HepG2 (cell line): ENCODE results near the gene KLHDC4. TPM values are rescaled to one million over a fixed set of nuclear protein-coding genes. Genes with fewer than 3 reads are reported as not detected.

Experiments used
- ATAC-seq: fragments of 200-7000 bp; cut with Tn5 transposase; 3 replicates; pipeline ENCODE4 v1.9.1; 2020; ENCODE audit warnings: mild to moderate bottlenecking, moderate library complexity
- BruUV-seq: library from RNA; stranded (reverse); fragments of 400-500 nt; replicated peaks from 2 replicates; lab custom pipeline; 2021; lab: Mats Ljungman, UMichigan
- CTCF ChIA-PET: fragments of 300-600 bp; formaldehyde crosslinking; extraction: SDS; loops from one replicate; lab custom pipeline; 2021; ENCODE audit warnings: low total read pairs, inconsistent platforms, low intra/inter-chr PET ratio; lab: Yijun Ruan, JAX
- POLR2A ChIA-PET: fragments of 350-600 bp; sonication (Branson Sonifier 250); formaldehyde crosslinking; loops from one replicate; lab custom pipeline; 2020; ENCODE audit warnings: antibody characterized with exemption, inconsistent platforms; lab: Yijun Ruan, JAX
- DNase-seq: peaks from one replicate; pipeline ENCODE4 v3.0.0-alpha.2; 2015; ENCODE audit warnings: low spot score
- FAIRE-seq: peaks from 3 replicates; lab custom pipeline; 2011; peaks lifted over from hg19 to GRCh38; lab: Jason Lieb, UNC
- H2AFZ ChIP-seq: one replicate; pipeline ENCODE4 v1.6.1; 2011; ENCODE audit warnings: low read length, inconsistent platforms
- H3K27ac ChIP-seq: fragments of 300-600 bp; 3 replicates; pipeline ENCODE4 v1.8.0; 2011; ENCODE audit warnings: mixed run types, mild to moderate bottlenecking, mixed read lengths, low read length, inconsistent platforms; ENCODE audit not compliant: insufficient read depth; ENCODE audit errors: extremely low read length
- H3K27me3 ChIP-seq, 2 experiments: fragments of 200-600 bp in 1 of 2; 2 replicates in 1 of 2; 3 replicates in 1 of 2; pipeline versions ENCODE4 v1.6.0 to v1.8.0; 2011; ENCODE audit warnings: low read length in 2 of 2, mild to moderate bottlenecking in 2 of 2, moderate library complexity in 2 of 2, inconsistent platforms in 1 of 2; ENCODE audit not compliant: insufficient read depth in 2 of 2, control insufficient read depth in 1 of 2
- H3K36me3 ChIP-seq, 2 experiments: fragments of 200-600 bp in 1 of 2; replicated peaks in 1 of 2; 2 replicates in 1 of 2; 3 replicates in 1 of 2; pipeline versions ENCODE4 v1.5.1 to v1.8.0; 2011; ENCODE audit warnings: low read length in 2 of 2, inconsistent platforms in 1 of 2; ENCODE audit not compliant: insufficient read depth in 2 of 2, control insufficient read depth in 1 of 2
- H3K4me1 ChIP-seq: 2 replicates; pipeline ENCODE4 v1.5.1; 2012; ENCODE audit warnings: low read length, inconsistent platforms; ENCODE audit not compliant: insufficient read depth
- H3K4me2 ChIP-seq: 2 replicates; pipeline ENCODE4 v1.6.0; 2011; ENCODE audit warnings: low read depth, low read length, inconsistent platforms
- H3K4me3 ChIP-seq, 3 experiments: fragments of 200-600 bp in 1 of 3; sonication (generic), shearing (Covaris generic) in 1 of 3; replicated peaks in 1 of 3; 2 replicates each; pipeline ENCODE4 v1.5.1; 2011 to 2016; ENCODE audit warnings: low read length in 3 of 3, inconsistent platforms in 2 of 3, low read depth in 2 of 3, mild to moderate bottlenecking in 2 of 3, control low read depth in 1 of 3, mixed read lengths in 1 of 3; ENCODE audit not compliant: insufficient read depth in 1 of 3
- H3K79me2 ChIP-seq: one replicate; pipeline ENCODE4 v1.6.1; 2011; ENCODE audit warnings: low read length, inconsistent platforms; ENCODE audit not compliant: insufficient read depth
- H3K9ac ChIP-seq: 2 replicates; pipeline ENCODE4 v1.6.0; 2011; ENCODE audit warnings: mild to moderate bottlenecking, low read depth, low read length, inconsistent platforms; ENCODE audit not compliant: insufficient read depth
- H3K9me3 ChIP-seq: 2 replicates; pipeline ENCODE4 v1.5.1; 2012; ENCODE audit warnings: mild to moderate bottlenecking, low read length
- H4K20me1 ChIP-seq: 2 replicates; pipeline ENCODE4 v1.6.0; 2011; ENCODE audit warnings: inconsistent platforms, mild to moderate bottlenecking, low read length, moderate library complexity; ENCODE audit not compliant: insufficient read depth
- AGO1 ChIP-seq: fragments of 200-400 bp; formaldehyde crosslinking; IDR thresholded peaks from 2 replicates; pipeline ENCODE4 v1.6.1; 2017; ENCODE audit warnings: mild to moderate bottlenecking, low read depth, low read length, moderate library complexity; ENCODE audit not compliant: poor library complexity, severe bottlenecking
- ATF1 ChIP-seq: IDR thresholded peaks from 2 replicates; pipeline ENCODE4 v1.6.1; 2016; ENCODE audit warnings: mild to moderate bottlenecking, control low read depth
- ATRX ChIP-seq: sonication (generic); formaldehyde crosslinking; IDR thresholded peaks from 2 replicates; pipeline ENCODE4 v1.4.0; 2020; ENCODE audit warnings: missing genetic modification reagents, borderline replicate concordance
- ERF ChIP-seq: IDR thresholded peaks from 2 replicates; pipeline ENCODE4 v1.6.1; 2018; ENCODE audit warnings: missing biosample characterization, missing genetic modification reagents
- FOXA1 ChIP-seq, 2 experiments: fragments of 450-650 bp in 1 of 2; sonication (generic) in 1 of 2; formaldehyde crosslinking in 1 of 2; IDR thresholded peaks; 2 replicates each; pipeline versions ENCODE4 v1.4.0 to v1.6.1; 2016 to 2020; ENCODE audit warnings: missing genetic modification reagents in 1 of 2
- HNRNPLL ChIP-seq: fragments of 200-400 bp; formaldehyde crosslinking; IDR thresholded peaks from 2 replicates; pipeline ENCODE4 v1.6.1; 2017; ENCODE audit warnings: mild to moderate bottlenecking, low read depth, low read length; ENCODE audit not compliant: poor library complexity, severe bottlenecking
- ISL2 ChIP-seq: sonication (generic); formaldehyde crosslinking; IDR thresholded peaks from 2 replicates; pipeline ENCODE4 v1.5.0; 2020; ENCODE audit warnings: missing genetic modification reagents
- KDM3A ChIP-seq: IDR thresholded peaks from 2 replicates; pipeline ENCODE4 v1.6.1; 2018; ENCODE audit warnings: low read depth, missing compliant biosample characterization
- LCORL ChIP-seq, 2 experiments: fragments of 450-650 bp in 1 of 2; sonication (generic) in 1 of 2; formaldehyde crosslinking in 1 of 2; IDR thresholded peaks; 2 replicates each; pipeline versions ENCODE4 v1.5.0 to v1.6.1; 2017 to 2020; ENCODE audit warnings: antibody characterized with exemption in 1 of 2, missing genetic modification reagents in 1 of 2
- MAFF ChIP-seq: IDR thresholded peaks from 2 replicates; pipeline ENCODE4 v1.6.1; 2011; ENCODE audit warnings: low read depth, low read length, improper control_type of control experiment
- MAFG ChIP-seq: sonication (generic); formaldehyde crosslinking; IDR thresholded peaks from 2 replicates; pipeline ENCODE4 v1.5.1; 2020; ENCODE audit warnings: mild to moderate bottlenecking, missing genetic modification reagents
- MEIS1 ChIP-seq: sonication (generic); formaldehyde crosslinking; IDR thresholded peaks from 2 replicates; pipeline ENCODE4 v1.9.0; 2021; ENCODE audit warnings: mild to moderate bottlenecking, missing genetic modification reagents, moderate library complexity, borderline replicate concordance
- NPAS2 ChIP-seq: sonication (generic); formaldehyde crosslinking; IDR thresholded peaks from 2 replicates; pipeline ENCODE4 v1.8.0; 2022; ENCODE audit warnings: mild to moderate bottlenecking, missing genetic modification reagents, borderline replicate concordance
- PTBP1 ChIP-seq: fragments of 200-400 bp; formaldehyde crosslinking; IDR thresholded peaks from 2 replicates; pipeline ENCODE4 v1.6.1; 2018; ENCODE audit warnings: low read length, low read depth; ENCODE audit not compliant: poor library complexity, severe bottlenecking
- RBM22 ChIP-seq: fragments of 200-400 bp; formaldehyde crosslinking; optimal IDR thresholded peaks from 2 replicates; pipeline ENCODE3; 2017; ENCODE audit warnings: mild to moderate bottlenecking, low read length, moderate library complexity
- ZBTB49 ChIP-seq: sonication (generic); formaldehyde crosslinking; IDR thresholded peaks from 2 replicates; pipeline ENCODE4 v1.4.0; 2020; ENCODE audit warnings: missing genetic modification reagents, borderline replicate concordance
- ZNF232 ChIP-seq: sonication (generic); formaldehyde crosslinking; IDR thresholded peaks from 2 replicates; pipeline ENCODE4 v1.4.0; 2020; ENCODE audit warnings: missing genetic modification reagents, borderline replicate concordance
- ZNF263 ChIP-seq: sonication (generic); formaldehyde crosslinking; IDR thresholded peaks from 2 replicates; pipeline ENCODE4 v1.4.0; 2020; ENCODE audit warnings: missing genetic modification reagents
- ZNF615 ChIP-seq: sonication (generic); formaldehyde crosslinking; IDR thresholded peaks from 2 replicates; pipeline ENCODE4 v1.5.0; 2020; ENCODE audit warnings: mild to moderate bottlenecking, missing genetic modification reagents, borderline replicate concordance
- ZNF629 ChIP-seq: sonication (generic); formaldehyde crosslinking; conservative IDR thresholded peaks from 2 replicates; pipeline ENCODE4 v1.5.0; 2020; ENCODE audit warnings: missing genetic modification reagents
- ZUFSP ChIP-seq: sonication (generic); formaldehyde crosslinking; IDR thresholded peaks from 2 replicates; pipeline ENCODE4 v1.9.0; 2021; ENCODE audit warnings: missing genetic modification reagents, mild to moderate bottlenecking, borderline replicate concordance
- ZZZ3 ChIP-seq: sonication (generic); formaldehyde crosslinking; IDR thresholded peaks from 2 replicates; pipeline ENCODE4 v1.4.0; 2020; ENCODE audit warnings: missing genetic modification reagents, mild to moderate bottlenecking, borderline replicate concordance
- WGBS: methylation state at CpG from one replicate; pipeline ENCODE4 v1.1.6; 2017; ENCODE audit warnings: low lambda C conversion rate; 5-methylcytosine and 5-hydroxymethylcytosine counted together
- in situ Hi-C: cut with HindIII; loops from 2 replicates; pipeline ENCODE4 v1.10.0; 2017; ENCODE audit warnings: low pct_unique_long_range_greater_than_20kb; ENCODE audit not compliant: extremely low pct_ligation_motif_present
- intact Hi-C: fragments of 100-400 bp; cut with micrococcal nuclease; formaldehyde crosslinking; loops from one replicate; pipeline ENCODE4 v1.10.0; 2022; ENCODE audit not compliant: unreplicated experiment
- polyA plus RNA-seq, 8 experiments: library from polyadenylated mRNA; depleted of rRNA in 3 of 8; stranded (reverse) in 7 of 8; unstranded in 1 of 8; fragments of >200 nt; fragmentation: Illumina TruSeq in 4 of 8; extraction: Trizol in 4 of 8; gene quantifications; 2 replicates each; pipeline versions ENCODE4 v1.2.1 to v1.2.3, GENCODE V29; 2011 to 2016; ENCODE audit warnings: low read depth in 4 of 8, missing spikeins in 1 of 8, mixed read lengths in 1 of 8; ENCODE audit not compliant: insufficient read depth in 1 of 8
- total RNA-seq, 5 experiments: library from RNA; depleted of rRNA; stranded (reverse); fragments of >200 nt; fragmentation: Illumina TruSeq; extraction: Trizol; gene quantifications; 2 replicates each; pipeline ENCODE4 v1.2.3, GENCODE V29; 2016; ENCODE audit warnings: low read depth in 1 of 5

Gene KLHDC4
- total and polyA plus RNA-seq, 2 of the 13 experiments (the other 11 are each of a cell fraction or from before 2014, with no cell fraction given): 18.7 to 31.8 TPM

- no peak for TF ChIP-seq MAFG (CRISPR knock-in tag)
- no peak for TF ChIP-seq LCORL (IDR thresholded peaks at IDR 0.05)
- no peak for TF ChIP-seq LCORL (CRISPR knock-in tag; IDR thresholded peaks at IDR 0.05)
- TF ChIP-seq KDM3A (CRISPR knock-in tag): no peak
- TF ChIP-seq ZNF232: no peak
- TF ChIP-seq HNRNPLL: no peak
- no peak for TF ChIP-seq FOXA1 (IDR thresholded peaks at IDR 0.05)
- no peak for TF ChIP-seq FOXA1 (CRISPR knock-in tag; IDR thresholded peaks at IDR 0.05)
- no peak for TF ChIP-seq PTBP1
- TF ChIP-seq NPAS2: no peak
Measured at GRCh38 chr16:87733190-87733589, 32.6 kb downstream of the KLHDC4 start (continued).

GRCh38 chr16:87731607-87732006 is 34.2 kb downstream of the KLHDC4 start:
- ChIA-PET CTCF (no interaction called here), POLR2A (no interaction called here)
- H2AFZ ChIP-seq: no peak overlapping the region
- H3K27ac ChIP-seq: no peak overlapping the region
- in situ Hi-C loops (no loop called here), intact Hi-C loops (no loop called here)
- H3K79me2 ChIP-seq: peaks cover 6% of the 10 kb centered on the region
- DNase-seq (no peak), FAIRE-seq (no peak), ATAC-seq (no peak)
- no peaks in the 10 kb centered on the region for H3K9me3 ChIP-seq
- no peaks in the 10 kb centered on the region for H3K27me3 ChIP-seq
- 96% methylated on average over 13 of the region's 13 CpGs for WGBS
- H4K20me1 ChIP-seq: no peaks in the 10 kb centered on the region
- TF ChIP-seq ZNF629 (CRISPR knock-in tag) (no peak), ZUFSP (CRISPR knock-in tag) (no peak), RBM22 (peak; percentile 21), MEIS1 (CRISPR knock-in tag) (no peak), ZZZ3 (CRISPR knock-in tag) (no peak), ERF (CRISPR knock-in tag) (no peak), ZBTB49 (CRISPR knock-in tag) (no peak), ZNF263 (CRISPR knock-in tag) (peak; percentile 65), ZNF615 (CRISPR knock-in tag) (no peak), MAFF (no peak), ATRX (no peak), AGO1 (no peak), ISL2 (CRISPR knock-in tag) (no peak), ATF1 (CRISPR knock-in tag) (no peak)
- H3K9ac ChIP-seq: no peak overlapping the region
- no peaks in the 10 kb centered on the region for H3K4me1 ChIP-seq
- BruUV-seq: no TSS peak
- no peak overlapping the region for H3K4me2 ChIP-seq
- H3K36me3 ChIP-seq: peaks cover 28 to 52% of the 10 kb centered on the region in 2 experiments
- H3K4me3 ChIP-seq: no peak overlapping the region
